HepG2 (cell line): ENCODE results near the gene ITK. TPM values are rescaled to one million over a fixed set of nuclear protein-coding genes. Genes with fewer than 3 reads are reported as not detected.

Experiments used
- AKAP8 ChIP-seq: sonication (generic); formaldehyde crosslinking; IDR thresholded peaks from 2 replicates; pipeline ENCODE4 v1.5.1; 2020; ENCODE audit warnings: mild to moderate bottlenecking, missing genetic modification reagents
- ATF5 ChIP-seq: sonication (generic); formaldehyde crosslinking; IDR thresholded peaks from 2 replicates; pipeline ENCODE4 v1.4.0; 2020; ENCODE audit warnings: mild to moderate bottlenecking, low read depth, missing genetic modification reagents
- FOXO4 ChIP-seq: sonication (generic); formaldehyde crosslinking; conservative IDR thresholded peaks from 2 replicates; pipeline ENCODE4 v1.8.1; 2023; ENCODE audit warnings: missing genetic modification reagents
- HOXA7 ChIP-seq: sonication (generic); formaldehyde crosslinking; IDR thresholded peaks from 2 replicates; pipeline ENCODE4 v1.8.1; 2022; ENCODE audit warnings: mild to moderate bottlenecking, missing genetic modification reagents, moderate library complexity
- MTA3 ChIP-seq: sonication (generic); formaldehyde crosslinking; IDR thresholded peaks from 2 replicates; pipeline ENCODE4 v1.4.0; 2020; ENCODE audit warnings: missing genetic modification reagents
- NFKB2 ChIP-seq: sonication (generic); formaldehyde crosslinking; IDR thresholded peaks from 2 replicates; pipeline ENCODE4 v1.4.0; 2020; ENCODE audit warnings: missing genetic modification reagents, borderline replicate concordance
- PAWR ChIP-seq: sonication (generic); formaldehyde crosslinking; IDR thresholded peaks from 2 replicates; pipeline ENCODE4 v1.4.0; 2020; ENCODE audit warnings: missing genetic modification reagents, mild to moderate bottlenecking, borderline replicate concordance
- PPARG ChIP-seq: conservative IDR thresholded peaks from 2 replicates; pipeline ENCODE4 v1.6.1; 2016; ENCODE audit warnings: missing biosample characterization, missing genetic modification reagents
- SMAD9 ChIP-seq: sonication (generic); formaldehyde crosslinking; IDR thresholded peaks from 2 replicates; pipeline ENCODE4 v1.5.1; 2020; ENCODE audit warnings: mild to moderate bottlenecking, missing genetic modification reagents
- TARDBP ChIP-seq: sonication (generic); formaldehyde crosslinking; IDR thresholded peaks from 2 replicates; pipeline ENCODE4 v1.8.0; 2022; ENCODE audit warnings: mild to moderate bottlenecking, missing genetic modification reagents
- USF2 ChIP-seq, 2 experiments: sonication (generic) in 1 of 2; formaldehyde crosslinking in 1 of 2; IDR thresholded peaks; 2 replicates each; pipeline versions ENCODE4 v1.5.1 to v1.6.1; 2011 to 2020; ENCODE audit warnings: borderline replicate concordance in 1 of 2, low read depth in 1 of 2, low read length in 1 of 2, mild to moderate bottlenecking in 1 of 2, missing genetic modification reagents in 1 of 2, moderate library complexity in 1 of 2
- ZBTB20 ChIP-seq: sonication (generic); formaldehyde crosslinking; IDR thresholded peaks from 2 replicates; pipeline ENCODE4 v1.8.1; 2023; ENCODE audit warnings: missing genetic modification reagents, low read depth, mild to moderate bottlenecking, borderline replicate concordance
- ZBTB34 ChIP-seq: sonication (generic); formaldehyde crosslinking; IDR thresholded peaks from 2 replicates; pipeline ENCODE4 v1.8.0; 2022; ENCODE audit warnings: mild to moderate bottlenecking, missing genetic modification reagents
- ZBTB37 ChIP-seq: sonication (generic); formaldehyde crosslinking; IDR thresholded peaks from 2 replicates; pipeline ENCODE4 v1.4.0; 2020; ENCODE audit warnings: mild to moderate bottlenecking, missing genetic modification reagents
- ZNF567 ChIP-seq: sonication (generic); formaldehyde crosslinking; IDR thresholded peaks from 2 replicates; pipeline ENCODE4 v1.8.1; 2023; ENCODE audit warnings: mild to moderate bottlenecking, missing genetic modification reagents, borderline replicate concordance
- ZNF704 ChIP-seq: sonication (generic); formaldehyde crosslinking; IDR thresholded peaks from 2 replicates; pipeline ENCODE4 v1.8.1; 2023; ENCODE audit warnings: mild to moderate bottlenecking, inconsistent platforms, moderate library complexity, missing genetic modification reagents, borderline replicate concordance
- polyA plus RNA-seq, 8 experiments: library from polyadenylated mRNA; depleted of rRNA in 3 of 8; stranded (reverse) in 7 of 8; unstranded in 1 of 8; fragments of >200 nt; fragmentation: Illumina TruSeq in 4 of 8; extraction: Trizol in 4 of 8; gene quantifications; 2 replicates each; pipeline versions ENCODE4 v1.2.1 to v1.2.3, GENCODE V29; 2011 to 2016; ENCODE audit warnings: low read depth in 4 of 8, missing spikeins in 1 of 8, mixed read lengths in 1 of 8; ENCODE audit not compliant: insufficient read depth in 1 of 8
- total RNA-seq, 5 experiments: library from RNA; depleted of rRNA; stranded (reverse); fragments of >200 nt; fragmentation: Illumina TruSeq; extraction: Trizol; gene quantifications; 2 replicates each; pipeline ENCODE4 v1.2.3, GENCODE V29; 2016; ENCODE audit warnings: low read depth in 1 of 5

ITK gene
- total and polyA plus RNA-seq, 2 of the 13 experiments (the other 11 are each of a cell fraction or from before 2014, with no cell fraction given) = 0.01 TPM; not detected in 1

- peak; percentile 84 for TF ChIP-seq USF2 (IDR thresholded peaks at IDR 0.05; ENCODE audit: low read depth, low read length)
- TF ChIP-seq USF2 (CRISPR knock-in tag; IDR thresholded peaks at IDR 0.05; ENCODE audit: borderline replicate concordance) = peak; percentile 83
- no peak for TF ChIP-seq MTA3 (CRISPR knock-in tag)
- TF ChIP-seq HOXA7 (CRISPR knock-in tag) = no peak
- no peak for TF ChIP-seq ZBTB37 (CRISPR knock-in tag)
- TF ChIP-seq NFKB2 (CRISPR knock-in tag) = 0 out of 2 replicates have a peak, but pooled peaks have one; percentile 45
- TF ChIP-seq ZBTB20 (CRISPR knock-in tag) = peak; percentile 95
- no peak for TF ChIP-seq ZNF567 (CRISPR knock-in tag)
- TF ChIP-seq TARDBP (CRISPR knock-in tag) = peak; percentile 99
- TF ChIP-seq PPARG (CRISPR knock-in tag) = peak; percentile 96
- no peak for TF ChIP-seq FOXO4 (CRISPR knock-in tag)
- no peak for TF ChIP-seq PAWR (CRISPR knock-in tag)
- no peak for TF ChIP-seq SMAD9
- TF ChIP-seq AKAP8 = peak; percentile 68; the same call in 1 of the 2 replicates
- TF ChIP-seq ATF5 (CRISPR knock-in tag) = 0 out of 2 replicates have a peak, but pooled peaks have one; percentile 63
- TF ChIP-seq ZBTB34 (CRISPR knock-in tag) = peak; percentile 93
- TF ChIP-seq ZNF704 = no peak; the same call in 1 of the 2 replicates
Observed at GRCh38 chr5:157290981-157291711, 110.5 kb downstream of the ITK start (continued).
